ENCODE data around the gene MRGPRE.
"Not testable (repeated sequence)": the region's sequence is repeated elsewhere in the genome, so short reads cannot be mapped to it uniquely, and the experiment has no call there.

Gene MRGPRE

GRCh38 chr11:3231851-3232744, at the start of gene MRGPRE:
Gene MRGPRE, minus strand, starts transcription at chr11:3232417. Its CDS starts 3,618 bp downstream, at chr11:3228799.
- no peak for DNase-seq (ENCODE audit: low read depth, low spot score)

GRCh38 chr11:3281146-3281545, 48.9 kb upstream of the MRGPRE start:
- not testable (repeated sequence) for DNase-seq (ENCODE audit: low read depth, low spot score)

GRCh38 chr11:3280662-3281061, 48.4 kb upstream of the MRGPRE start:
- not testable (repeated sequence) for DNase-seq (ENCODE audit: low read depth, low spot score)

GRCh38 chr11:3278922-3279321, 46.7 kb upstream of the MRGPRE start:
- DNase-seq (ENCODE audit: low read depth, low spot score) = not testable (repeated sequence)

GRCh38 chr11:3273629-3274028, 41.4 kb upstream of the MRGPRE start:
- DNase-seq (ENCODE audit: low read depth, low spot score) = not testable (repeated sequence)

GRCh38 chr11:3262548-3262947, 30.3 kb upstream of the MRGPRE start:
- DNase-seq (ENCODE audit: low read depth, low spot score) = not testable (repeated sequence)

- DNase-seq (ENCODE audit: low read depth, low spot score) = not testable (repeated sequence)
Observed at GRCh38 chr11:3261831-3262230, 29.6 kb upstream of the MRGPRE start.

- not testable (repeated sequence) for DNase-seq (ENCODE audit: low read depth, low spot score)
Observed at GRCh38 chr11:3257509-3257908, 25.3 kb upstream of the MRGPRE start.

- not testable (repeated sequence) for DNase-seq (ENCODE audit: low read depth, low spot score)
Observed at GRCh38 chr11:3255241-3255640, 23.0 kb upstream of the MRGPRE start.

- not testable (repeated sequence) for DNase-seq (ENCODE audit: low read depth, low spot score)
Observed at GRCh38 chr11:3254773-3255172, 22.6 kb upstream of the MRGPRE start.

GRCh38 chr11:3245071-3245470, 12.9 kb upstream of the MRGPRE start:
- no peak for DNase-seq (ENCODE audit: low read depth, low spot score)

- DNase-seq (ENCODE audit: low read depth, low spot score) = no peak
Observed at GRCh38 chr11:3243880-3244279, 11.7 kb upstream of the MRGPRE start.

- DNase-seq (ENCODE audit: low read depth, low spot score) = no peak
Observed at GRCh38 chr11:3237119-3237518, 4.9 kb upstream of the MRGPRE start.

- no peak for DNase-seq (ENCODE audit: low read depth, low spot score)
Observed at GRCh38 chr11:3234846-3235245, 2.6 kb upstream of the MRGPRE start.

- DNase-seq (ENCODE audit: low read depth, low spot score) = no peak
Observed at GRCh38 chr11:3232956-3233355, 739 bp upstream of the MRGPRE start.

- DNase-seq (ENCODE audit: low read depth, low spot score) = no peak
Observed at GRCh38 chr11:3231550-3231850, 717 bp downstream of the MRGPRE start.

GRCh38 chr11:3230636-3231549, 1.3 kb downstream of the MRGPRE start:
- no peak for DNase-seq (ENCODE audit: low read depth, low spot score)

GRCh38 chr11:3229673-3230630, 2.3 kb downstream of the MRGPRE start:
- DNase-seq (ENCODE audit: low read depth, low spot score) = no peak

GRCh38 chr11:3228445-3228829, 3.8 kb downstream of the MRGPRE start:
- no peak for DNase-seq (ENCODE audit: low read depth, low spot score)

GRCh38 chr11:3227568-3228444, 4.4 kb downstream of the MRGPRE start:
- DNase-seq (ENCODE audit: low read depth, low spot score) = no peak
